ENCODE data around the gene ZNF552.
"Not testable (repeated sequence)": the region's sequence is repeated elsewhere in the genome, so short reads cannot be mapped to it uniquely, and the experiment has no call there.

The ZNF552 gene

GRCh38 chr19:57829316-57829715, 14.6 kb upstream of the ZNF552 start:
- Histone ChIP-seq H3K4me2 (ENCODE audit: low read depth, low read length, poor library complexity, severe bottlenecking) (no peak overlapping the region), H3K27me3 (ENCODE audit: insufficient read depth, low read length, poor library complexity, severe bottlenecking) (no peaks in the 10 kb centered on the region), H3K4me3 (ENCODE audit: low read length, poor library complexity, severe bottlenecking) (no peak overlapping the region), H2AFZ (ENCODE audit: low read length) (no peak overlapping the region), H3K4me1 (ENCODE audit: insufficient read depth, low read length, poor library complexity, severe bottlenecking) (peaks cover 1% of the 10 kb centered on the region), H3K9me2 (replicated peaks; ENCODE audit: low read depth, low read length) (no peaks in the 10 kb centered on the region), H3K79me2 (ENCODE audit: insufficient read depth, low read length) (peaks cover 32% of the 10 kb centered on the region; the same call in 1 of the 2 replicates), H3K9ac (ENCODE audit: low read depth, low read length, poor library complexity, severe bottlenecking) (no peak overlapping the region), H3F3A (ENCODE audit: low read depth) (no peaks in the 10 kb centered on the region), H4K20me1 (ENCODE audit: insufficient read depth, low read length, poor library complexity, severe bottlenecking) (no peaks in the 10 kb centered on the region), H3K36me3 (ENCODE audit: insufficient read depth, low read length) (no peaks in the 10 kb centered on the region), H3K9me3 (ENCODE audit: insufficient read depth, low read depth, low read length) (no peaks in the 10 kb centered on the region)
- TF ChIP-seq CTCF (conservative IDR thresholded peaks at IDR 0.05; ENCODE audit: low read length) (no peak), EZH2phosphoT487 (IDR thresholded peaks at IDR 0.05; ENCODE audit: borderline replicate concordance) (no peak)

- H2AFZ ChIP-seq (ENCODE audit: low read length) = no peak overlapping the region
- H3K9me3 ChIP-seq (ENCODE audit: insufficient read depth, low read depth, low read length) = no peaks in the 10 kb centered on the region
- H3K4me3 ChIP-seq (ENCODE audit: low read length, poor library complexity, severe bottlenecking) = no peak overlapping the region
- H3K79me2 ChIP-seq (ENCODE audit: insufficient read depth, low read length) = peaks cover 53% of the 10 kb centered on the region
- no peak overlapping the region for H3K9ac ChIP-seq (ENCODE audit: low read depth, low read length, poor library complexity, severe bottlenecking)
- H3K9me2 ChIP-seq (replicated peaks; ENCODE audit: low read depth, low read length) = no peaks in the 10 kb centered on the region
- H4K20me1 ChIP-seq (ENCODE audit: insufficient read depth, low read length, poor library complexity, severe bottlenecking) = peaks cover under 1% of the 10 kb centered on the region
- no peaks in the 10 kb centered on the region for H3K36me3 ChIP-seq (ENCODE audit: insufficient read depth, low read length)
- H3F3A ChIP-seq (ENCODE audit: low read depth) = no peaks in the 10 kb centered on the region
- H3K4me1 ChIP-seq (ENCODE audit: insufficient read depth, low read length, poor library complexity, severe bottlenecking) = peaks cover 10% of the 10 kb centered on the region
- TF ChIP-seq EZH2phosphoT487 (IDR thresholded peaks at IDR 0.05; ENCODE audit: borderline replicate concordance) (no peak), CTCF (conservative IDR thresholded peaks at IDR 0.05; ENCODE audit: low read length) (no peak)
- no peaks in the 10 kb centered on the region for H3K27me3 ChIP-seq (ENCODE audit: insufficient read depth, low read length, poor library complexity, severe bottlenecking)
- no peak overlapping the region for H3K4me2 ChIP-seq (ENCODE audit: low read depth, low read length, poor library complexity, severe bottlenecking)
Measured at GRCh38 chr19:57825511-57825910, 10.8 kb upstream of the ZNF552 start.

- H3K4me1 ChIP-seq (ENCODE audit: insufficient read depth, low read length, poor library complexity, severe bottlenecking) = peaks cover 21% of the 10 kb centered on the region
- H3K9ac ChIP-seq (ENCODE audit: low read depth, low read length, poor library complexity, severe bottlenecking); H3K36me3 ChIP-seq (ENCODE audit: insufficient read depth, low read length); H3F3A ChIP-seq (ENCODE audit: low read depth); H3K9me2 ChIP-seq (replicated peaks; ENCODE audit: low read depth, low read length); H4K20me1 ChIP-seq (ENCODE audit: insufficient read depth, low read length, poor library complexity, severe bottlenecking); H2AFZ ChIP-seq (ENCODE audit: low read length); H3K9me3 ChIP-seq (ENCODE audit: insufficient read depth, low read depth, low read length); H3K27me3 ChIP-seq (ENCODE audit: insufficient read depth, low read length, poor library complexity, severe bottlenecking); H3K4me3 ChIP-seq (ENCODE audit: low read length, poor library complexity, severe bottlenecking): not testable (repeated sequence)
- H3K4me2 ChIP-seq (ENCODE audit: low read depth, low read length, poor library complexity, severe bottlenecking) = peak overlapping the region; percentile 48
- H3K79me2 ChIP-seq (ENCODE audit: insufficient read depth, low read length) = peaks cover 55% of the 10 kb centered on the region
Measured at GRCh38 chr19:57823608-57824007, 8.9 kb upstream of the ZNF552 start.

- not testable (repeated sequence) for H3K9ac ChIP-seq (ENCODE audit: low read depth, low read length, poor library complexity, severe bottlenecking); H3K36me3 ChIP-seq (ENCODE audit: insufficient read depth, low read length); H3K9me2 ChIP-seq (replicated peaks; ENCODE audit: low read depth, low read length); H4K20me1 ChIP-seq (ENCODE audit: insufficient read depth, low read length, poor library complexity, severe bottlenecking); H2AFZ ChIP-seq (ENCODE audit: low read length); H3K27me3 ChIP-seq (ENCODE audit: insufficient read depth, low read length, poor library complexity, severe bottlenecking); H3F3A ChIP-seq (ENCODE audit: low read depth); H3K9me3 ChIP-seq (ENCODE audit: insufficient read depth, low read depth, low read length); H3K4me3 ChIP-seq (ENCODE audit: low read length, poor library complexity, severe bottlenecking)
- H3K4me1 ChIP-seq (ENCODE audit: insufficient read depth, low read length, poor library complexity, severe bottlenecking) = peaks cover 21% of the 10 kb centered on the region
- peaks cover 55% of the 10 kb centered on the region for H3K79me2 ChIP-seq (ENCODE audit: insufficient read depth, low read length)
- H3K4me2 ChIP-seq (ENCODE audit: low read depth, low read length, poor library complexity, severe bottlenecking) = peak overlapping the region; percentile 48
Measured at GRCh38 chr19:57823155-57823554, 8.4 kb upstream of the ZNF552 start.

- H3K27me3 ChIP-seq (ENCODE audit: insufficient read depth, low read length, poor library complexity, severe bottlenecking); H3F3A ChIP-seq (ENCODE audit: low read depth); H3K36me3 ChIP-seq (ENCODE audit: insufficient read depth, low read length); H3K4me3 ChIP-seq (ENCODE audit: low read length, poor library complexity, severe bottlenecking); H3K9ac ChIP-seq (ENCODE audit: low read depth, low read length, poor library complexity, severe bottlenecking); H4K20me1 ChIP-seq (ENCODE audit: insufficient read depth, low read length, poor library complexity, severe bottlenecking); H3K9me3 ChIP-seq (ENCODE audit: insufficient read depth, low read depth, low read length); H2AFZ ChIP-seq (ENCODE audit: low read length); H3K9me2 ChIP-seq (replicated peaks; ENCODE audit: low read depth, low read length): not testable (repeated sequence)
- Histone ChIP-seq H3K79me2 (ENCODE audit: insufficient read depth, low read length) (peaks cover 55% of the 10 kb centered on the region), H3K4me2 (ENCODE audit: low read depth, low read length, poor library complexity, severe bottlenecking) (peak overlapping the region; percentile 94), H3K4me1 (ENCODE audit: insufficient read depth, low read length, poor library complexity, severe bottlenecking) (peaks cover 21% of the 10 kb centered on the region)
Measured at GRCh38 chr19:57821501-57821900, 6.8 kb upstream of the ZNF552 start.

GRCh38 chr19:57821095-57821494, 6.4 kb upstream of the ZNF552 start:
- H3K36me3 ChIP-seq (ENCODE audit: insufficient read depth, low read length); H2AFZ ChIP-seq (ENCODE audit: low read length); H3K27me3 ChIP-seq (ENCODE audit: insufficient read depth, low read length, poor library complexity, severe bottlenecking); H3K9me3 ChIP-seq (ENCODE audit: insufficient read depth, low read depth, low read length); H4K20me1 ChIP-seq (ENCODE audit: insufficient read depth, low read length, poor library complexity, severe bottlenecking); H3K9me2 ChIP-seq (replicated peaks; ENCODE audit: low read depth, low read length); H3F3A ChIP-seq (ENCODE audit: low read depth): not testable (repeated sequence)
- Histone ChIP-seq H3K4me3 (ENCODE audit: low read length, poor library complexity, severe bottlenecking) (peak overlapping the region; percentile 87), H3K9ac (ENCODE audit: low read depth, low read length, poor library complexity, severe bottlenecking) (peak overlapping the region; percentile 89), H3K79me2 (ENCODE audit: insufficient read depth, low read length) (peaks cover 55% of the 10 kb centered on the region), H3K4me2 (ENCODE audit: low read depth, low read length, poor library complexity, severe bottlenecking) (peak overlapping the region; percentile 94), H3K4me1 (ENCODE audit: insufficient read depth, low read length, poor library complexity, severe bottlenecking) (peaks cover 21% of the 10 kb centered on the region)
